OCI-M2 (cell line): ENCODE results near the gene DEGS2.

ENCODE experiments used
- DNase-seq: peaks from one replicate; lab custom pipeline; 2025; ENCODE audit not compliant: unreplicated experiment; lab: John Stamatoyannopoulos, UW

DEGS2 gene

GRCh38 chr14:100115236-100115635 lies 44.2 kb downstream of the DEGS2 start:
- no peak for DNase-seq

GRCh38 chr14:100114109-100114765 lies 45.2 kb downstream of the DEGS2 start:
- no peak for DNase-seq

GRCh38 chr14:100111931-100112704 lies 47.3 kb downstream of the DEGS2 start:
- no peak for DNase-seq

GRCh38 chr14:100110816-100111215 lies 48.6 kb downstream of the DEGS2 start:
- no peak for DNase-seq

GRCh38 chr14:100109594-100109955 lies 49.9 kb downstream of the DEGS2 start:
- no peak for DNase-seq

GRCh38 chr14:100108840-100109593 lies 50.4 kb downstream of the DEGS2 start:
- no peak for DNase-seq

GRCh38 chr14:100108042-100108825 lies 51.2 kb downstream of the DEGS2 start:
- DNase-seq = peak; percentile 18

- DNase-seq = no peak
Measured at GRCh38 chr14:100107236-100107635, 52.2 kb downstream of the DEGS2 start.

GRCh38 chr14:100106250-100107112 lies 53.0 kb downstream of the DEGS2 start:
- no peak for DNase-seq

GRCh38 chr14:100105357-100106169 lies 53.9 kb downstream of the DEGS2 start:
- no peak for DNase-seq

- no peak for DNase-seq
Measured at GRCh38 chr14:100104523-100105300, 54.7 kb downstream of the DEGS2 start.

GRCh38 chr14:100104006-100104352 lies 55.5 kb downstream of the DEGS2 start:
- DNase-seq = no peak

- no peak for DNase-seq
Measured at GRCh38 chr14:100103250-100104005, 56.0 kb downstream of the DEGS2 start.

- no peak for DNase-seq
Measured at GRCh38 chr14:100102156-100102785, 57.2 kb downstream of the DEGS2 start.

GRCh38 chr14:100100032-100100703 lies 59.3 kb downstream of the DEGS2 start:
- no peak for DNase-seq

GRCh38 chr14:100098171-100098570 lies 61.3 kb downstream of the DEGS2 start:
- DNase-seq = no peak

GRCh38 chr14:100096656-100097055 lies 62.8 kb downstream of the DEGS2 start:
- no peak for DNase-seq
